Measurements from ENCODE around the gene POU2F2. TPM values are rescaled to one million over a fixed set of nuclear protein-coding genes. Genes with fewer than 3 reads are reported as not detected.

POU2F2 gene
- total and polyA plus RNA-seq, 12 donors, result 0.72 to 17.2 (median 3.1) TPM

DNA sequence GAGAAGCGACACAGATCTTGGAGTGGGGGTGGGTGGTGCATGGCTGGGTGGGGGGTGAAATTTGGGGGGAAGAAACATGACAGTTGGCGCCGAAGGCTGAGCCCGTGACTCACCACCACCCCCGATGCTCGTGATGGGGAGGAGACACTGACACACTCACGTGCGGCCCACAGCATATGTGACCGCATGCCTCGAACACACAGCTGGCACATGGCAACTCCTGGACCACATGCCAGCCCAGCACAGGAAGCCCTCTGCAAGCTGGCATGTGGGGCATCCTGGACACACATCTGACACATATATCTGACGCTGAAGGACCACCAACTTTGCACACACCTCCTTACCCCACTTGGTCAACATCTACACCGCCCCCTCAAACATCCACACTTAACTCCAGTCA, 61.0 kb downstream of the POU2F2 start:
- Histone ChIP-seq H3K36me3 (replicated peaks in 1 of 2) (no peaks in the 10 kb centered on the region), H3K9me3 (replicated peaks in 1 of 3) (no peaks in the 10 kb centered on the region), H3K27me3 (peaks cover 3% of the 10 kb centered on the region), H3K4me3 (no peak overlapping the region), H3K27ac (no peak overlapping the region), H3K4me1 (replicated peaks in 1 of 2) (peaks cover 3 to 6% of the 10 kb centered on the region in 2 donors)
- 88 to 93% (median 90%) methylated on average over 8 to 12 of the region's 12 CpGs for WGBS, 4 donors
- intact Hi-C loops (cut with DNase I), result no loop called here
- TF ChIP-seq POLR2A (IDR thresholded peaks at IDR 0.05) (no peak), CTCF (IDR thresholded peaks at IDR 0.05) (no peak)
- no peak for DNase-seq

DNA sequence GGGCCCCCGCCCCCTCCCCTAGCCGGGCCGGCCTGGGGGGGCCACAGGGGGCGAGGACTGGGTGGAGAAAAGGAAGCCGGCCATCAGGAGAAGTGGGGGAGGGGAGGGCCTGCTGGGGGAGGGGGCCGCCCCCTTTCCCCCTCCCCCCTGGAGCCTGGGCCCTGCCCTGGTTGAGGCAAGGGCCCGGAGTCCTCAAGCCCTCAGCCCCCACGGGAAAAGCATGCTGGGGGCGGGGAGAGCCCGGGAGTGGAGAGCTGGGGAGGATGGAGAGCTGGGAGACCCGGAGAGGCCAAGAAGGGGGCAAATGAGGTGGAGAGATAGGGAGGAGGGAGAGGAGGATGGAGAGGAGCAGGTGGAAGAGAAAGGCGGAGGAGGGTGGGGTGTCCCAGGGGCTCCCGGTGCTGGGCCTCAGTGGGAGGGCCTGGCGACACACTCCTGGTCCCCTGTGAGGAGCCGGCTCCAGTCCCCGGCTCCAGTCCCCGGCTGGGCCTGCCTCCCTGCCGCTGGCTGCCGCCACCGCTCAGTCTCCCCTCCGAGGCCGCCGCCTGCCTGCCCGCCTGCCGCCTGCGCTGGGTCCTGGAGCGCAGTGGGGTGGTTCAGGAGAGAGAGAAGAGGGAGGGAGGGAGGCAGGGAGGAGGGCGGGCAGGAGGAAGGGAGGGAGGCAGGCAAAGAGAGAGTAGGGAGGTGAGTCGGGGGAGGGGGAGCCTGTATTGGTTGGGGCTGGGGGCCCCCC, 62.5 kb downstream of the POU2F2 start, which contains the start of gene GRIK5:
GRIK5 (minus strand) TSS at position 588 of the 733 bp plus-strand sequence. CDS start 4,436 bp downstream, outside the sequence.
- no peak for DNase-seq

DNA sequence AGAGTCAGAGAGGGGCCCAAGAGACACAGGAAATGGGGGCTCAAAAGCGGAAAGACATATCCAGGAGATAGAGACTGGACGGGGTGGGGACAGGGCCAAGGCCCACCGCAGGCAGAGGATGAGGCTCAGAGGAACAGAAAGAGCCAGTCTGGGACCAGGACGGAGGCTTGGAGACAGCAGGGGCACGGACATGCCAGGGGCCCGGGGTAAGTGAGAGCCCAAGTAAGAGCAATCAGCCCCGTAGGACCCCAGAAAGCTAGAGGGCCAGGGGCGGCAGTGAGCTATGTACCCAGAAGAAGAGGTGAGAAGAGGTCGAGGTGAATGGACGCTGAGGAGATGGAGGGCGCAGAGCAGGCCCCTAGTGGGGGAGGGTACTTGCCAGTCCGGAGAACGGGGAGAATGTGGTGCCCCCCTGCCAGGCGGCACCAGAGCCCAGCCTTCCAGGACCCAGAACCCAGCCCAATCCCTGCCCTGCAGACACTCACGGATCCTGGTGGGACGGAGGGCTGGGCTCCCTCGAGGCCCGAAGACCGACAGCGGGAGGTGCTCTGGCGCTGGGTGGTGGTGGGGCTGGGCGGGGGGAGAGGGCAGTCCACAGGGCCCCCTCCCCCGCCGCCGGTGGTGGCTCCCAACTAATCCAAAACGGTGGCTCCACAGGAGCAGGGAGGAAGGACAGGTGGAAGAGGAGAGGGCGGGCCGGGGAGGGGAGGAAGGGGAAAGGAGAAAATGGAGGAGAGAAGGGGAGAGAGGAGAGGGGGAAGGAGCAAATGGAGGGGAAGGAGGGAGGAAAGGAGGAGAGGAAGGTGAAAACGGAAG, 63.3 kb downstream of the POU2F2 start:
- peaks cover 3% of the 10 kb centered on the region for H3K27me3 ChIP-seq
- H3K36me3 ChIP-seq (replicated peaks in 1 of 2), result no peaks in the 10 kb centered on the region
- no peaks in the 10 kb centered on the region for H3K9me3 ChIP-seq (replicated peaks in 1 of 3)
- TF ChIP-seq CTCF (IDR thresholded peaks at IDR 0.05) (no peak), POLR2A (IDR thresholded peaks at IDR 0.05) (no peak)
- no peak overlapping the region for H3K27ac ChIP-seq
- peak overlapping the region in 1 of 4 donors; percentile 15 for H3K4me3 ChIP-seq
- DNase-seq, result no peak
- H3K4me1 ChIP-seq (replicated peaks in 1 of 2), result no peaks in the 10 kb centered on the region
- intact Hi-C loops (cut with DNase I), result no loop called here
- 27 to 39% (median 32%) methylated on average over 16 to 29 of the region's 29 CpGs for WGBS, 4 donors

More for the DNA sequence above, 62.5 kb downstream of the POU2F2 start, which contains the start of gene GRIK5:
- H3K27me3 ChIP-seq, result peaks cover 3% of the 10 kb centered on the region
- intact Hi-C loops (cut with DNase I), result no loop called here
- H3K4me3 ChIP-seq, result peak within 1 kb of the TSS in 1 of 4 donors; percentile 15
- H3K27ac ChIP-seq, result peak within 1 kb of the TSS in 1 of 5 donors; percentile 47
- 16 to 25% (median 21%) methylated on average over 23 to 27 of the region's 29 CpGs for WGBS, 4 donors
- H3K9me3 ChIP-seq (replicated peaks in 1 of 3), result no peaks in the 10 kb centered on the region
- H3K36me3 ChIP-seq (replicated peaks in 1 of 2), result no peaks in the 10 kb centered on the region
- peaks cover 0 to 2% of the 10 kb centered on the region in 2 donors for H3K4me1 ChIP-seq (replicated peaks in 1 of 2)
- TF ChIP-seq POLR2A (IDR thresholded peaks at IDR 0.05) (no peak), CTCF (IDR thresholded peaks at IDR 0.05) (no peak)

DNA sequence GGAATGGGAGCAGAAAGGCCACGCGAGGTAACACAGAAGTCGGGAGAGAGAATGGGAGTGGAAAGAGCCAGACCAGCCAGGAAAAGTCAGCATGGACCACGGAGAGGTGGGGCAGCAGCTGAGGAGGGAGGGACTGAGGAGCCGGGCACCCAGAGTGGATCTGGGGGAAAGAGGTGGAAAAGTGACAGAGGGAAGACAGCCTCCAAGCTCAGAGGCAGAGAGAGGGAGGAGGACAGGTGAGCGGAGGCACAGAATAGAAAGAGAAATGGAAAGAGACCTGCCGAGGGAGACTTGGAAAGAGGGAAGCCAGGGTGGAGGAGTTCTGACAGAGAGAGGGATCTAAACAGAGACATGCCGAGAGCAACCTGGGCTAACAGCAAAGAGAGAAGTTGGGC, 63.9 kb downstream of the POU2F2 start:
- no peak for DNase-seq
- Histone ChIP-seq H3K27me3 (peaks cover 3% of the 10 kb centered on the region), H3K9me3 (replicated peaks in 1 of 3) (no peaks in the 10 kb centered on the region), H3K27ac (no peak overlapping the region), H3K36me3 (replicated peaks in 1 of 2) (no peaks in the 10 kb centered on the region), H3K4me3 (no peak overlapping the region), H3K4me1 (replicated peaks in 1 of 2) (no peaks in the 10 kb centered on the region)
- TF ChIP-seq CTCF (IDR thresholded peaks at IDR 0.05) (no peak), POLR2A (IDR thresholded peaks at IDR 0.05) (no peak)
- 47 to 54% (median 50%) methylated on average over 8 of the region's 8 CpGs for WGBS, 4 donors
- intact Hi-C loops (cut with DNase I), result no loop called here

All from adrenal gland (tissue), 12 donors.